Loucy (cell line): Measurements from ENCODE around the gene IFI44L.

Source experiments
- H2AFZ ChIP-seq: fragments of 200-600 bp; sonication (generic); 2 replicates; pipeline ENCODE4 v1.6.0; 2016; ENCODE audit warnings: antibody characterized with exemption, mild to moderate bottlenecking, low read length, moderate library complexity
- H3F3A ChIP-seq: fragments of 200-600 bp; 2 replicates; pipeline ENCODE4 v1.6.0; 2016; ENCODE audit warnings: antibody characterized with exemption, low read depth, mild to moderate bottlenecking
- H3K27me3 ChIP-seq: fragments of 200-600 bp; sonication (generic); 2 replicates; pipeline ENCODE4 v1.6.1; 2014; ENCODE audit warnings: low read length, mild to moderate bottlenecking; ENCODE audit not compliant: insufficient read depth, poor library complexity, severe bottlenecking
- H3K36me3 ChIP-seq: fragments of 200-600 bp; sonication (generic); 2 replicates; pipeline ENCODE4 v1.6.1; 2016; ENCODE audit warnings: low read length; ENCODE audit not compliant: insufficient read depth
- H3K4me1 ChIP-seq: fragments of 200-600 bp; sonication (generic); 2 replicates; pipeline ENCODE4 v1.5.1; 2014; ENCODE audit warnings: low read length, mild to moderate bottlenecking; ENCODE audit not compliant: insufficient read depth, poor library complexity, severe bottlenecking
- H3K4me2 ChIP-seq: fragments of 200-600 bp; sonication (generic); 2 replicates; pipeline ENCODE4 v1.6.0; 2014; ENCODE audit warnings: antibody characterized with exemption, low read length, low read depth, mild to moderate bottlenecking; ENCODE audit not compliant: poor library complexity, severe bottlenecking
- H3K4me3 ChIP-seq: fragments of 200-600 bp; sonication (generic); 2 replicates; pipeline ENCODE4 v1.5.1; 2014; ENCODE audit warnings: low read length, mild to moderate bottlenecking, mixed read lengths; ENCODE audit not compliant: poor library complexity, severe bottlenecking
- H3K79me2 ChIP-seq: fragments of 200-600 bp; sonication (generic); 2 replicates; pipeline ENCODE4 v1.6.1; 2014; ENCODE audit warnings: low read length; ENCODE audit not compliant: insufficient read depth
- H3K9ac ChIP-seq: fragments of 200-600 bp; sonication (generic); 2 replicates; pipeline ENCODE4 v1.6.0; 2014; ENCODE audit warnings: mild to moderate bottlenecking, low read depth, low read length, moderate library complexity; ENCODE audit not compliant: poor library complexity, severe bottlenecking
- H3K9me2 ChIP-seq: fragments of 200-600 bp; sonication (generic); replicated peaks from 2 replicates; pipeline ENCODE4 v1.6.1; 2016; ENCODE audit warnings: low read depth, low read length, mixed read lengths
- H3K9me3 ChIP-seq: fragments of 200-600 bp; sonication (generic); 2 replicates; pipeline ENCODE4 v1.6.1; 2014; ENCODE audit warnings: mild to moderate bottlenecking, antibody characterized with exemption, low read length, low read depth; ENCODE audit not compliant: insufficient read depth
- H4K20me1 ChIP-seq: fragments of 200-600 bp; sonication (generic); 2 replicates; pipeline ENCODE4 v1.6.0; 2014; ENCODE audit warnings: antibody characterized with exemption, low read length, mild to moderate bottlenecking; ENCODE audit not compliant: insufficient read depth, poor library complexity, severe bottlenecking
- EZH2phosphoT487 ChIP-seq: fragments of 200-600 bp; IDR thresholded peaks from 2 replicates; pipeline ENCODE4 v1.6.1; 2018; ENCODE audit warnings: antibody characterized with exemption, mild to moderate bottlenecking, moderate library complexity, borderline replicate concordance
- TF ChIP-seq, protein P1 (sequence below): fragments of 200-600 bp; sonication (generic); conservative IDR thresholded peaks from 2 replicates; pipeline ENCODE4 v1.5.1; 2014; ENCODE audit warnings: mild to moderate bottlenecking, antibody characterized with exemption, low read length

The IFI44L gene

GRCh38 chr1:78658901-78659300 lies 38.7 kb downstream of the IFI44L start:
- no peak for TF ChIP-seq EZH2phosphoT487
- TF ChIP-seq, protein P1, sequence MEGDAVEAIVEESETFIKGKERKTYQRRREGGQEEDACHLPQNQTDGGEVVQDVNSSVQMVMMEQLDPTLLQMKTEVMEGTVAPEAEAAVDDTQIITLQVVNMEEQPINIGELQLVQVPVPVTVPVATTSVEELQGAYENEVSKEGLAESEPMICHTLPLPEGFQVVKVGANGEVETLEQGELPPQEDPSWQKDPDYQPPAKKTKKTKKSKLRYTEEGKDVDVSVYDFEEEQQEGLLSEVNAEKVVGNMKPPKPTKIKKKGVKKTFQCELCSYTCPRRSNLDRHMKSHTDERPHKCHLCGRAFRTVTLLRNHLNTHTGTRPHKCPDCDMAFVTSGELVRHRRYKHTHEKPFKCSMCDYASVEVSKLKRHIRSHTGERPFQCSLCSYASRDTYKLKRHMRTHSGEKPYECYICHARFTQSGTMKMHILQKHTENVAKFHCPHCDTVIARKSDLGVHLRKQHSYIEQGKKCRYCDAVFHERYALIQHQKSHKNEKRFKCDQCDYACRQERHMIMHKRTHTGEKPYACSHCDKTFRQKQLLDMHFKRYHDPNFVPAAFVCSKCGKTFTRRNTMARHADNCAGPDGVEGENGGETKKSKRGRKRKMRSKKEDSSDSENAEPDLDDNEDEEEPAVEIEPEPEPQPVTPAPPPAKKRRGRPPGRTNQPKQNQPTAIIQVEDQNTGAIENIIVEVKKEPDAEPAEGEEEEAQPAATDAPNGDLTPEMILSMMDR = no peak
- Histone ChIP-seq H3K27me3 (no peaks in the 10 kb centered on the region), H3F3A (no peaks in the 10 kb centered on the region), H3K4me2 (no peak overlapping the region), H4K20me1 (no peaks in the 10 kb centered on the region), H3K36me3 (peaks cover 4% of the 10 kb centered on the region; the same call in 1 of the 2 replicates), H3K9me2 (no peaks in the 10 kb centered on the region), H2AFZ (no peak overlapping the region), H3K79me2 (peaks cover under 1% of the 10 kb centered on the region; the same call in 1 of the 2 replicates), H3K4me1 (peaks cover 2% of the 10 kb centered on the region), H3K9ac (no peak overlapping the region), H3K9me3 (no peaks in the 10 kb centered on the region), H3K4me3 (no peak overlapping the region)

- no peaks in the 10 kb centered on the region for H3K9me2 ChIP-seq
- H3K4me2 ChIP-seq = no peak overlapping the region
- TF ChIP-seq, protein P1 = no peak
- TF ChIP-seq EZH2phosphoT487 = no peak
- no peaks in the 10 kb centered on the region for H4K20me1 ChIP-seq
- H3K9me3 ChIP-seq = no peaks in the 10 kb centered on the region
- no peak overlapping the region for H3K9ac ChIP-seq
- H3K4me1 ChIP-seq = no peaks in the 10 kb centered on the region
- no peaks in the 10 kb centered on the region for H3K27me3 ChIP-seq
- no peaks in the 10 kb centered on the region for H3K79me2 ChIP-seq
- H3F3A ChIP-seq = no peaks in the 10 kb centered on the region
- peaks cover 4% of the 10 kb centered on the region; the same call in 1 of the 2 replicates for H3K36me3 ChIP-seq
- no peak overlapping the region for H2AFZ ChIP-seq
- H3K4me3 ChIP-seq = no peak overlapping the region
Measured at GRCh38 chr1:78663923-78664322, 43.7 kb downstream of the IFI44L start.

DNA sequence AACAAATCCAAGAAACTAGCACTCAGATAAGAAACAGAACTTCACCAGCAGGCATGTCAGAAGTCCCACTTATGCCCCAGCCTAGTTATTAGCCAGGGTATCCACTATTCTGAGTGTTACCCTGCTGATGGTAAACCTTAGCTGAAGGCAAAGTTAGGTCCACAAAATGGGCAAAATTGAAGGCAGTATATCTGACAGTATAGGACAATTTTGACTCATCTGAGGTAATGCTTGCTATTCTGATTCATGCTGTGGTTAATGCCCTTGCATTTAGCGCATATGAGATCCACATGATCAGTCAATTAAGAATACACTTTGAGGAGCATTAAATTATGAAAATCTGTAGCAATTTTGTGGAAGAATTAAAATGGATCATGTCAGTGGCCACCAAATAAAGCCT lies 44.5 kb downstream of the IFI44L start:
- Histone ChIP-seq H3K36me3 (peaks cover 4% of the 10 kb centered on the region; the same call in 1 of the 2 replicates), H3K4me1 (no peaks in the 10 kb centered on the region)
- TF ChIP-seq, protein P1 = no peak
- TF ChIP-seq EZH2phosphoT487 = no peak

More for the DNA sequence above, 44.5 kb downstream of the IFI44L start:
- no peak overlapping the region for H2AFZ ChIP-seq
- H3F3A ChIP-seq = no peaks in the 10 kb centered on the region
- H4K20me1 ChIP-seq = no peaks in the 10 kb centered on the region
- H3K4me2 ChIP-seq = no peak overlapping the region
- H3K79me2 ChIP-seq = no peaks in the 10 kb centered on the region
- no peaks in the 10 kb centered on the region for H3K9me2 ChIP-seq
- H3K4me3 ChIP-seq = no peak overlapping the region
- no peaks in the 10 kb centered on the region for H3K9me3 ChIP-seq
- no peaks in the 10 kb centered on the region for H3K27me3 ChIP-seq
- no peak overlapping the region for H3K9ac ChIP-seq
